ENCODE measurements around the gene CCDC91. TPM values are rescaled to one million over a fixed set of nuclear protein-coding genes. Genes with fewer than 3 reads are reported as not detected.

The CCDC91 gene
- total and polyA plus RNA-seq, 2 donors, result 34.7 to 60.2 TPM

- no peak for DNase-seq (ENCODE audit: low read depth in 6 of 9, low spot score in 9 of 9)
- no peaks in the 10 kb centered on the region for H3K36me3 ChIP-seq (ENCODE audit: control insufficient read depth in 2 of 2, insufficient read depth in 2 of 2, low read length in 1 of 2)
- no peaks in the 10 kb centered on the region for H3K27me3 ChIP-seq (ENCODE audit: control insufficient read depth in 2 of 2, insufficient read depth in 1 of 2, low read length in 1 of 2)
- H3K4me3 ChIP-seq (ENCODE audit: low read length in 2 of 2), result no peak overlapping the region
- H3K9me3 ChIP-seq (ENCODE audit: control insufficient read depth in 2 of 2, insufficient read depth in 1 of 2, low read length in 1 of 2), result no peaks in the 10 kb centered on the region
- H3K27ac ChIP-seq (ENCODE audit: low read depth in 1 of 2, low read length in 1 of 2), result no peak overlapping the region
- no peaks in the 10 kb centered on the region for H3K4me1 ChIP-seq (ENCODE audit: control insufficient read depth in 2 of 2, insufficient read depth in 2 of 2, low read length in 2 of 2)
Observed at GRCh38 chr12:28234444-28234843, 44.2 kb downstream of the CCDC91 start.

- no peak overlapping the region for H3K4me3 ChIP-seq (ENCODE audit: low read length in 2 of 2)
- no peaks in the 10 kb centered on the region for H3K9me3 ChIP-seq (ENCODE audit: control insufficient read depth in 2 of 2, insufficient read depth in 1 of 2, low read length in 1 of 2)
- H3K36me3 ChIP-seq (ENCODE audit: control insufficient read depth in 2 of 2, insufficient read depth in 2 of 2, low read length in 1 of 2), result no peaks in the 10 kb centered on the region
- H3K4me1 ChIP-seq (ENCODE audit: control insufficient read depth in 2 of 2, insufficient read depth in 2 of 2, low read length in 2 of 2), result no peaks in the 10 kb centered on the region
- no peaks in the 10 kb centered on the region for H3K27me3 ChIP-seq (ENCODE audit: control insufficient read depth in 2 of 2, insufficient read depth in 1 of 2, low read length in 1 of 2)
- 81% methylated on average over 1 of the region's 1 CpG for WGBS
- H3K27ac ChIP-seq (ENCODE audit: low read depth in 1 of 2, low read length in 1 of 2), result no peak overlapping the region
- DNase-seq (ENCODE audit: low read depth in 6 of 9, low spot score in 9 of 9), result no peak
Observed at GRCh38 chr12:28235015-28235414, 44.8 kb downstream of the CCDC91 start.

GRCh38 chr12:28235985-28236384, 45.7 kb downstream of the CCDC91 start:
- no peaks in the 10 kb centered on the region for H3K9me3 ChIP-seq (ENCODE audit: control insufficient read depth in 2 of 2, insufficient read depth in 1 of 2, low read length in 1 of 2)
- no peaks in the 10 kb centered on the region for H3K36me3 ChIP-seq (ENCODE audit: control insufficient read depth in 2 of 2, insufficient read depth in 2 of 2, low read length in 1 of 2)
- DNase-seq (ENCODE audit: low read depth in 6 of 9, low spot score in 9 of 9), result no peak
- H3K4me1 ChIP-seq (ENCODE audit: control insufficient read depth in 2 of 2, insufficient read depth in 2 of 2, low read length in 2 of 2), result no peaks in the 10 kb centered on the region
- no peak overlapping the region for H3K4me3 ChIP-seq (ENCODE audit: low read length in 2 of 2)
- H3K27me3 ChIP-seq (ENCODE audit: control insufficient read depth in 2 of 2, insufficient read depth in 1 of 2, low read length in 1 of 2), result no peaks in the 10 kb centered on the region
- H3K27ac ChIP-seq (ENCODE audit: low read depth in 1 of 2, low read length in 1 of 2), result no peak overlapping the region

DNA sequence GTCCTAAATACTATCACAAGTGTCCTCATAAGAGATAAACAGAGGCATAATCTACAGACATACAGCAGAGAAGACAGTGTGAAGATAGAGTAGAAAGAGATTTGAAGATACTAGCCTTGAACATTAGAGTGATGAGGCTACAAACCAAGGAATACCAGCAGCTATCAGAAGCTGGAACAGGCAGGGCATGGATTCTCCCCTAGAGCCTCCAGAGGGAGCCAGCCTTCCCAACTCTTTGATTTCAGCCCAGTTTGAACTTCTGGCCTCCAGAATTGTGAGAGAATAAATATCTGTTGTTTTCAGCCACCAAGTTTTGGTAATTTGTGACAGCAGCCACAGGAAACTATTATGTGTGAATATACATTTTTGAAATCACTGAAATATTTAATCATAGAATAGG, 47.2 kb downstream of the CCDC91 start:
- H3K27me3 ChIP-seq (ENCODE audit: control insufficient read depth in 2 of 2, insufficient read depth in 1 of 2, low read length in 1 of 2), result no peaks in the 10 kb centered on the region
- DNase-seq (ENCODE audit: low read depth in 6 of 9, low spot score in 9 of 9), result no peak
- H3K4me3 ChIP-seq (ENCODE audit: low read length in 2 of 2), result no peak overlapping the region
- no peaks in the 10 kb centered on the region for H3K4me1 ChIP-seq (ENCODE audit: control insufficient read depth in 2 of 2, insufficient read depth in 2 of 2, low read length in 2 of 2)
- no peak overlapping the region for H3K27ac ChIP-seq (ENCODE audit: low read depth in 1 of 2, low read length in 1 of 2)
- no peaks in the 10 kb centered on the region for H3K9me3 ChIP-seq (ENCODE audit: control insufficient read depth in 2 of 2, insufficient read depth in 1 of 2, low read length in 1 of 2)
- no peaks in the 10 kb centered on the region for H3K36me3 ChIP-seq (ENCODE audit: control insufficient read depth in 2 of 2, insufficient read depth in 2 of 2, low read length in 1 of 2)

DNA sequence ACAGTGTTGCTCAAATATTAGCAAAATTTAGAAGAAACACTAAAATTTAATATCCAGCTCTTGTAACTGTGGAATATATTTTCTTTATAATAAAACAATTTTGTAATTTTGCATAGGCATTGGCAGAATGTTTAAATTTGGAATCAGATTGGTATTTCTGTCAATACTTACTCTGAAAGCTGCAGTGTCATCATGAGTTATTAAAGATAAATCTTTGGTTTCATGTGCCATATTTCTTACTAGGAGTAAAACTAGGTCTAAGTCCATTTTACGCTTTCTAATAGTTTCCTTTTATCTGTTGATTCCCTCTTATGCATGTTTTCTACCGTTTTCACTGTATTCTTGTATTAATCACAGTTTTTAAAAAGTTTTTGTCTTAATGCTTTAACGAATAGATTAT, 49.7 kb downstream of the CCDC91 start:
- Histone ChIP-seq H3K27me3 (ENCODE audit: control insufficient read depth in 2 of 2, insufficient read depth in 1 of 2, low read length in 1 of 2) (no peaks in the 10 kb centered on the region), H3K4me1 (ENCODE audit: control insufficient read depth in 2 of 2, insufficient read depth in 2 of 2, low read length in 2 of 2) (no peaks in the 10 kb centered on the region), H3K36me3 (ENCODE audit: control insufficient read depth in 2 of 2, insufficient read depth in 2 of 2, low read length in 1 of 2) (no peaks in the 10 kb centered on the region), H3K4me3 (ENCODE audit: low read length in 2 of 2) (no peak overlapping the region), H3K9me3 (ENCODE audit: control insufficient read depth in 2 of 2, insufficient read depth in 1 of 2, low read length in 1 of 2) (no peaks in the 10 kb centered on the region), H3K27ac (ENCODE audit: low read depth in 1 of 2, low read length in 1 of 2) (no peak overlapping the region)
- no peak for DNase-seq (ENCODE audit: low read depth in 6 of 9, low spot score in 9 of 9)
- WGBS, result 97% methylated on average over 3 of the region's 3 CpGs

- Histone ChIP-seq H3K27me3 (ENCODE audit: control insufficient read depth in 2 of 2, insufficient read depth in 1 of 2, low read length in 1 of 2) (no peaks in the 10 kb centered on the region), H3K4me3 (ENCODE audit: low read length in 2 of 2) (no peak overlapping the region), H3K27ac (ENCODE audit: low read depth in 1 of 2, low read length in 1 of 2) (no peak overlapping the region), H3K36me3 (ENCODE audit: control insufficient read depth in 2 of 2, insufficient read depth in 2 of 2, low read length in 1 of 2) (no peaks in the 10 kb centered on the region), H3K4me1 (ENCODE audit: control insufficient read depth in 2 of 2, insufficient read depth in 2 of 2, low read length in 2 of 2) (no peaks in the 10 kb centered on the region), H3K9me3 (ENCODE audit: control insufficient read depth in 2 of 2, insufficient read depth in 1 of 2, low read length in 1 of 2) (no peaks in the 10 kb centered on the region)
- no peak for DNase-seq (ENCODE audit: low read depth in 6 of 9, low spot score in 9 of 9)
Observed at GRCh38 chr12:28240853-28241252, 50.6 kb downstream of the CCDC91 start.

- Histone ChIP-seq H3K27ac (ENCODE audit: low read depth in 1 of 2, low read length in 1 of 2) (no peak overlapping the region), H3K4me3 (ENCODE audit: low read length in 2 of 2) (no peak overlapping the region), H3K4me1 (ENCODE audit: control insufficient read depth in 2 of 2, insufficient read depth in 2 of 2, low read length in 2 of 2) (no peaks in the 10 kb centered on the region), H3K36me3 (ENCODE audit: control insufficient read depth in 2 of 2, insufficient read depth in 2 of 2, low read length in 1 of 2) (no peaks in the 10 kb centered on the region), H3K27me3 (ENCODE audit: control insufficient read depth in 2 of 2, insufficient read depth in 1 of 2, low read length in 1 of 2) (no peaks in the 10 kb centered on the region), H3K9me3 (ENCODE audit: control insufficient read depth in 2 of 2, insufficient read depth in 1 of 2, low read length in 1 of 2) (no peaks in the 10 kb centered on the region)
- no peak for DNase-seq (ENCODE audit: low read depth in 6 of 9, low spot score in 9 of 9)
- 98% methylated on average over 2 of the region's 2 CpGs for WGBS
Observed at GRCh38 chr12:28242129-28242495, 51.9 kb downstream of the CCDC91 start.

DNA sequence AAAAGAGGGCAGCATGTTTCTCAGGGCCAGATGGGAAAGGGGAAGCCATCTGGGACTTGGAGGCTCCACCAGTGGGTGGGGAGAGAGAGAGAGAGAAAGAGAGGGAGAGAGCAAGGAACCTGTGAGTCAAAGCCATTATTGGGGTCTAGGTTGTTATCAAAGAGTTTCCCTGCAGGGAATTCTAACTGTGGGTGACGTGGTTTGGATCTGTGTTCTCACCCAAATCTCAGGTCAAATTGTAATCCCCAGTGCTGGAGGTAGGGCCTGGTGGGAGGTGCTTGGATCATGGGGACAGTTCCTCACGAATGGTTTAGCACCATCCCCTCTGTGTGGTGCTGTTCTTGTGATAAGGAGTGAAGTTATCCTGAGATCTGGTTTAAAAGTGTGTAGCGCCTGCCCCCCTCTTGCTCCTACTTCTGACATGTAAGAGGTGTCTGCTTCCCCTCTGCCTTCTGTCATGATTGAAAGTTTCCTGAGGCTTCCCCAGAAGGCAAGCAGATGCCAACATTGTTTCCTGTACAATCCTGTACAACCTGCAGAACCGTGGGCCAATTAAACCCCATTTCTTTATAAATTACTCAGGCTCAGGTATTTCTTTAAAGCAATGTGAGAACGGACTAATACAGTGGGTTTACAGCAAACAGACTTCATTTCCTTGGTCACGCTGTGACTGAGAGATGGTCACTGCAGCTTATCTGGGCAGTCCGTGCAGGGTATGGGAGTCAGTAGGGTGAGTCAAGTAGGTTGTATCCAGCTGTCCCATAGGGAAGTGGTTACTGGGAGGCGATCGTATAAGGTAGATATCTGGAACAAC, 52.4 kb downstream of the CCDC91 start:
- no peak for DNase-seq (ENCODE audit: low read depth in 6 of 9, low spot score in 9 of 9)
- Histone ChIP-seq H3K36me3 (ENCODE audit: control insufficient read depth in 2 of 2, insufficient read depth in 2 of 2, low read length in 1 of 2) (no peaks in the 10 kb centered on the region), H3K4me3 (ENCODE audit: low read length in 2 of 2) (no peak overlapping the region), H3K27me3 (ENCODE audit: control insufficient read depth in 2 of 2, insufficient read depth in 1 of 2, low read length in 1 of 2) (no peaks in the 10 kb centered on the region), H3K9me3 (ENCODE audit: control insufficient read depth in 2 of 2, insufficient read depth in 1 of 2, low read length in 1 of 2) (no peaks in the 10 kb centered on the region), H3K4me1 (ENCODE audit: control insufficient read depth in 2 of 2, insufficient read depth in 2 of 2, low read length in 2 of 2) (no peaks in the 10 kb centered on the region), H3K27ac (ENCODE audit: low read depth in 1 of 2, low read length in 1 of 2) (no peak overlapping the region)
- WGBS, result 93% methylated on average over 9 of the region's 9 CpGs

DNA sequence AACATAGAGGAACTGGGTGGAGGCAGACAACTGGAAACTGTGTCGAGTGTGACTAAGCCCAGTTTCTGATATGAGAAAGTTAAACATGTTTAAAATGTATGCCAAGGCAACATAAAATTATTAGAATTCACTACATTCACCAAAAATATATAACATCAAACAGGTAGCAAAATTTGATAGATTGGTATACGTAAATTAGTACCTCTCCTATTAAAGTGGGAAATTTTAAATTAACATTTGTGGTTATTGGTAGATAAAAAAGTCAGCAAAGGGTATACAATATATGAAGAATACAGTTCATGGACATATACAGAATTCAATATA, 53.0 kb downstream of the CCDC91 start:
- DNase-seq (ENCODE audit: low read depth in 6 of 9, low spot score in 9 of 9), result no peak
- Histone ChIP-seq H3K27ac (ENCODE audit: low read depth in 1 of 2, low read length in 1 of 2) (no peak overlapping the region), H3K27me3 (ENCODE audit: control insufficient read depth in 2 of 2, insufficient read depth in 1 of 2, low read length in 1 of 2) (no peaks in the 10 kb centered on the region), H3K9me3 (ENCODE audit: control insufficient read depth in 2 of 2, insufficient read depth in 1 of 2, low read length in 1 of 2) (no peaks in the 10 kb centered on the region), H3K36me3 (ENCODE audit: control insufficient read depth in 2 of 2, insufficient read depth in 2 of 2, low read length in 1 of 2) (no peaks in the 10 kb centered on the region), H3K4me1 (ENCODE audit: control insufficient read depth in 2 of 2, insufficient read depth in 2 of 2, low read length in 2 of 2) (no peaks in the 10 kb centered on the region), H3K4me3 (ENCODE audit: low read length in 2 of 2) (no peak overlapping the region)
- 87% methylated on average over 2 of the region's 2 CpGs for WGBS

GRCh38 chr12:28247806-28248205, 57.5 kb downstream of the CCDC91 start:
- Histone ChIP-seq H3K36me3 (ENCODE audit: control insufficient read depth in 2 of 2, insufficient read depth in 2 of 2, low read length in 1 of 2) (no peaks in the 10 kb centered on the region), H3K4me1 (ENCODE audit: control insufficient read depth in 2 of 2, insufficient read depth in 2 of 2, low read length in 2 of 2) (no peaks in the 10 kb centered on the region), H3K4me3 (ENCODE audit: low read length in 2 of 2) (no peak overlapping the region), H3K27ac (ENCODE audit: low read depth in 1 of 2, low read length in 1 of 2) (no peak overlapping the region), H3K9me3 (ENCODE audit: control insufficient read depth in 2 of 2, insufficient read depth in 1 of 2, low read length in 1 of 2) (no peaks in the 10 kb centered on the region), H3K27me3 (ENCODE audit: control insufficient read depth in 2 of 2, insufficient read depth in 1 of 2, low read length in 1 of 2) (no peaks in the 10 kb centered on the region)
- DNase-seq (ENCODE audit: low read depth in 6 of 9, low spot score in 9 of 9), result no peak
- WGBS, result 83% methylated on average over 7 of the region's 7 CpGs

All from thymus (tissue), 11 donors.